22Rv1 (cell line): ENCODE results near the gene SSBP2.

Experiments
- H3K27ac ChIP-seq: fragments of 450-650 bp; 2 replicates; pipeline ENCODE4 v1.5.1; 2017
- CTCF ChIP-seq: fragments of 450-650 bp; IDR thresholded peaks from 2 replicates; pipeline ENCODE4 v1.5.1; 2017; ENCODE audit warnings: mild to moderate bottlenecking
- ZFX ChIP-seq: fragments of 450-650 bp; IDR thresholded peaks from 2 replicates; pipeline ENCODE4 v1.6.1; 2017; ENCODE audit warnings: antibody characterized with exemption, borderline replicate concordance

SSBP2 gene

GRCh38 chr5:81572201-81572600, 178.7 kb downstream of the SSBP2 start:
- TF ChIP-seq CTCF, result no peak
- no peak for TF ChIP-seq ZFX
- H3K27ac ChIP-seq, result no peak overlapping the region

DNA sequence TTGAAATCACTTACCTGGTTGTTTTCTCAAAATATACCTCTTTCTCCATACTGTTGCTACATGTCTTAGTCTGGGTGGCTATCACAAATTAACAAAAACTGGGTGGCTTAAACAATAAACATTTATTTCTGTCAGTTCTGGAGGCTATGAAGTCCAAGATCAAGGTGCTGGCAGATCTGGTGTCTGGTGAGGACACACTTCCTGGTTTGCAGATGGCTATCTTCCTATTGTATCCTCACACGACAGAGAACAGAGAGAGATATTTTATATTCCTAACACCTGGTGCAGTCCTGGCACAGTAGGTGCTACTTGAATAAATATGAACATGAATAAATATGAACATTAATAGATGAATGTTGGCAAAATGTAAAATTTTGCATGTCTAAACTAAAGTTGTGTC, 192.7 kb downstream of the SSBP2 start:
- H3K27ac ChIP-seq, result no peak overlapping the region
- TF ChIP-seq ZFX (no peak), CTCF (no peak)

- TF ChIP-seq CTCF, result no peak
- no peak for TF ChIP-seq ZFX
- H3K27ac ChIP-seq, result no peak overlapping the region
Observed at GRCh38 chr5:81556809-81557208, 194.1 kb downstream of the SSBP2 start.

GRCh38 chr5:81555865-81556264, 195.0 kb downstream of the SSBP2 start:
- no peak overlapping the region for H3K27ac ChIP-seq
- TF ChIP-seq CTCF (no peak), ZFX (no peak)

GRCh38 chr5:81554647-81555046, 196.2 kb downstream of the SSBP2 start:
- H3K27ac ChIP-seq, result peak overlapping the region; percentile 40
- TF ChIP-seq CTCF, result no peak

DNA sequence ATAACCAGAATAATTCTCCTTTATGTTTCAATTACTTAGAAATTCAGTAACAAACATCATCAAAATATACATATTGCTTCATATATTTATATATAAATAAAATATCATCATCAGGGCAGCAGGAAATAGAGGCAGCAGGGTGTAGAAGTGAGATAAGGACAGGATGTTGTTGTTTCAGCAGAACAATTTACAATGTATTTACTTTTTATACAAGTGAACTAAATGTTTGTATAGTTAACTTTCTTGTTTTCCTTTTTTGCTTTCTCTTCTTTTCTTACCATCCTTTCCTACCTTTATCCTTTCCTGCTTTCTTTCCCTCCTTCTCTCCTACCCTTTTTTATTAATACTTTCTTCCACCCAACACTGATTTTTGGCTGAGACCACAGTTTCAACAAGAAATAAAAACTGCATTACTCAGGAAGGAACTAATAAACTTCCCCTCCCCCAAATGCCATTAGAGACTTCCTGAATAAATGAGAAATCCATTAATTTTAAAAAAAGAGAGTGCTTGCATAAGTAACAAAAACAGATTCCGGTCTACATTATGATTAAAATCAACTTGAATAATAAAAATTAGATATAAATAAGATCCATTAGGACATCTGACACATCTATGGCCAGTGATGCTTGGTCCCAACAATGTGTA, 197.2 kb downstream of the SSBP2 start:
- TF ChIP-seq ZFX (no peak), CTCF (no peak)
- peak overlapping the region; percentile 44 for H3K27ac ChIP-seq

DNA sequence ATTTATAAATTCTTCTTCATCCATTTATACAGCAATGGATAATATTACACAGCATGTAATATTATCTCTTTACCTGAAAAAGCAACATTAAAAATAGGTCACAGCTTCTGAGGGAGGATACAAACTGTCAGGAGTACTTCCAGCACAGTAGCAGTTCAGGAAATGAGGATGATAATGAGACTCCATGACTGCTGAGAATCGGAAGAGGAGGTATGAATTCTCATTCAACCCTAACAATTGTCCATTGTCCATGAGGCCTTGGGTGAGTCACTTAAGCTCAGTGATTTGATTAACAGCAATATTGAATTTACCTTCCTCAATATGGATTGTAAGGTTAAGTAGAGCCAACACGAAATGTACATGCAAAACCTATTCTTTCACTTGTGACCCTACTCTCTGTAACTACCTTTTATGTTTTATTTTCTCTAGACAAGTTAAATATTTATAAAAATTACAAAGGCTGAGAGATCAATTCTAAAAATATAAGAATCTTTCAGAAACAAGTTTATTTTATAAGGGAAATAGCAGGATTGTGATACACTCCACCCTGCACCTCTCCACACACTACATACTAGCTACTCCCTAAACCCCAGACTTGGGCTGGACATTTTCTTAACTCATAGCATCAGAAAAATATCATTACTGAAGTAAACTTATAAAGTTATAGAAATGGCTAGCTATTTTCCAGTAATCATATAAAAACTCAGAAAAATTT, 197.9 kb downstream of the SSBP2 start:
- H3K27ac ChIP-seq, result peak overlapping the region; percentile 44; the same call in 1 of the 2 replicates

More for the DNA sequence above, 197.9 kb downstream of the SSBP2 start:
- no peak for TF ChIP-seq ZFX
- TF ChIP-seq CTCF, result no peak
